ENCODE results near the gene PEDS1.

DNA sequence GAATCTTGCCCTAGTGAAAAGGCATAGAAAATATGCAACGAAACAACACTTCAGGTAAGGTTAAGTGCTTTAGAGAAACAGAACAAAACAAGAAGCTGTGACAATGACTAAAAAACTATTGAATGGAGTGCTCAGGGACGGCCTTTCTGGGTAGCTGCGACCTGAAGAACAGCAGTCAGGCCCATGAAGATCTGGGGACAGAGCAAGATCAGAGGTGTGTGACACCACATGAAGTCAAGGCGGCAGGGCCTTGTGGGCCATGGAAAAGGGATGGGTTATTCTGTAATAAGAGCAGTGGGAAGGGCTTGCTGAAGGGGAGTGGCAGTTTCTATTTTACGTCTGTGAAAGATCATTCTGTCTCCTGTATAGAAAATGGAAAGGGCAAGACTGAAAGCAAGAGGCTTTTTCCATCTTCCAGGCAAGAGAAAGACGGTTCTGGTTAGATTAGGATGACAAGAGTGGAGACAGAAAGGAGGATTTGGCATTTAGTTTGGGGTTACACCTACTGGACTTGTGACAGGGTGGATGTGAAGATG lies 45.7 kb downstream of the PEDS1 start:
- TF ChIP-seq POLR2AphosphoS5 (IDR thresholded peaks at IDR 0.05) (no peak), POLR2A (IDR thresholded peaks at IDR 0.05) (no peak)
